DOHH2 (cell line): Measurements from ENCODE around the gene DHX16.

Source experiments
- H3F3A ChIP-seq: fragments of 200-600 bp; sonication (generic), shearing (Covaris generic); 2 replicates; pipeline ENCODE4 v1.6.0; 2016; ENCODE audit warnings: antibody characterized with exemption, mild to moderate bottlenecking; ENCODE audit not compliant: control insufficient read depth, insufficient read depth
- H3K27ac ChIP-seq: fragments of 200-600 bp; sonication (generic); 2 replicates; pipeline ENCODE4 v1.5.1; 2014; ENCODE audit warnings: low read depth, mild to moderate bottlenecking, low read length, moderate library complexity
- H3K27me3 ChIP-seq: fragments of 200-600 bp; sonication (generic); 2 replicates; pipeline ENCODE4 v1.6.1; 2014; ENCODE audit warnings: mild to moderate bottlenecking, low read length, mixed read lengths; ENCODE audit not compliant: control insufficient read depth
- H3K36me3 ChIP-seq: fragments of 200-600 bp; sonication (generic); 2 replicates; pipeline ENCODE4 v1.6.1; 2014; ENCODE audit warnings: mild to moderate bottlenecking, low read length, moderate library complexity, mixed read lengths; ENCODE audit not compliant: control insufficient read depth
- H3K4me1 ChIP-seq: fragments of 200-600 bp; sonication (generic); 2 replicates; pipeline ENCODE4 v1.6.1; 2014; ENCODE audit warnings: mild to moderate bottlenecking, low read length, mixed read lengths; ENCODE audit not compliant: control insufficient read depth
- H3K4me2 ChIP-seq: fragments of 200-600 bp; sonication (generic); 2 replicates; pipeline ENCODE4 v1.6.0; 2014; ENCODE audit warnings: mild to moderate bottlenecking, low read length, moderate library complexity
- H3K4me3 ChIP-seq: fragments of 200-600 bp; sonication (generic); 2 replicates; pipeline ENCODE4 v1.5.1; 2014; ENCODE audit warnings: mild to moderate bottlenecking, low read length, mixed read lengths
- H3K79me2 ChIP-seq: fragments of 200-600 bp; sonication (generic); 2 replicates; pipeline ENCODE4 v1.6.1; 2014; ENCODE audit warnings: mild to moderate bottlenecking, low read length, mixed read lengths; ENCODE audit not compliant: control insufficient read depth
- H3K9me2 ChIP-seq: fragments of 200-600 bp; sonication (generic); replicated peaks from 2 replicates; pipeline ENCODE4 v1.6.1; 2014; ENCODE audit warnings: mild to moderate bottlenecking, low read length, mixed read lengths; ENCODE audit not compliant: control insufficient read depth
- H3K9me3 ChIP-seq: fragments of 200-600 bp; sonication (generic); 2 replicates; pipeline ENCODE4 v1.6.1; 2014; ENCODE audit warnings: antibody characterized with exemption, low read length, mixed read lengths; ENCODE audit not compliant: control insufficient read depth, insufficient read depth
- H4K20me1 ChIP-seq: fragments of 200-600 bp; sonication (generic); 2 replicates; pipeline ENCODE4 v1.6.0; 2014; ENCODE audit warnings: low read depth, mild to moderate bottlenecking, antibody characterized with exemption, low read length, moderate library complexity; ENCODE audit not compliant: control insufficient read depth, insufficient read depth
- EZH2phosphoT487 ChIP-seq: fragments of 200-600 bp; sonication (generic); IDR thresholded peaks from 2 replicates; pipeline ENCODE4 v1.6.1; 2017; ENCODE audit warnings: borderline replicate concordance, mild to moderate bottlenecking, antibody characterized with exemption, low read length, moderate library complexity, mixed read lengths
- TF ChIP-seq, protein P1 (sequence below): fragments of 200-600 bp; sonication (generic); IDR thresholded peaks from one replicate; pipeline ENCODE4 v1.5.1; 2014; ENCODE audit warnings: antibody characterized with exemption, mild to moderate bottlenecking, low read depth, low read length; ENCODE audit not compliant: poor library complexity, severe bottlenecking

Gene DHX16

DNA sequence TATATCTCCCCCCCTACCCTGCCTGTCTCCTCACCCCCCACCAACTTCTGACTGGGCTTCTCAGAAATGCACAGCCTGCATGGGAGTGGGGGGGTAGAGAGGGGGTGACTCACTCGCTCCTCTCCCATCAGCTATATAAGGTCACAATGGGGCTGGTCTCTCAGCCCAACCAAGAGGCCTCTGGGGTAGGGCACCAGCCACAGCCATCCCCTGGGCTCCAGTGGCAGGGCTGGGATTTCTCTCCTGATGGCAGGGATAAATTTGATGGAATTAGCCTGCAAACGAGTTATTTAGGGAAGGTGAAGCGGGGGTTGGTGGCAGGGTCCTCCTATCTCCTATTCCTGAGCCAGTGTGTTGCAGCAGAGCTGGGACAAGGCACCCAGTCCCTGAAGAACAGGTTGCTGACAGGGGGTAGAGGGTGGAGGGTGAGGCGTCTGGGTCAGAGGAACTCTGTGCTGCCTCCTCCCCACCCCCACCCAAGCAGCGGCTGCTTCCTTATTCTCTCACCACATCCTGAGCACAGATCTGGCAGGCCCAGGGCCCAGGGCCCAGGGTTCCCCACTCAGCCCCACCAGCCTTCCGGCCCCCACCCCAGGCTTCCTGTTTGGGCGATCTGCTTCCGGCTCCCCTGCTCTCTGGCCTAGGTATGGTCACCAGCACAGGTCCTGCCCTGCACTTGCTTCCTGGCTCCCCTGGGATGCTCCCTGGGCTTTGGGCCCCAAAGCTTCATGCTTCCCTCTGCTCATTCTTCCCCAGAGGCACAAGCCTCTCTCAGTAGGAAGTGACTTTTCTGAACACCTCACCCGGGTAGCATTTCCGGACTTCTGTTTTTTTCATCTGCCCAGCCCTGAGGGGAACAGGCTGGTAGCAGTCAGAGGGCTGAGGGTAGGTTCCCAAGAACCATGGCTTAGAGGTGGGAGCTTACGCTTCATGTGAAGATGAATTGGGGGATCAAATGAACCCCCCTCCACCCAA, 9.6 kb upstream of the DHX16 start:
- Histone ChIP-seq H3F3A (peaks cover 46% of the 10 kb centered on the region), H3K36me3 (peaks cover 89% of the 10 kb centered on the region), H3K4me2 (peak overlapping the region; percentile 82), H3K4me3 (peak overlapping the region; percentile 88), H3K4me1 (peaks cover 33% of the 10 kb centered on the region), H3K9me2 (no peaks in the 10 kb centered on the region), H4K20me1 (peaks cover 11% of the 10 kb centered on the region), H3K9me3 (no peaks in the 10 kb centered on the region), H3K27ac (peak overlapping the region; percentile 90), H3K27me3 (no peaks in the 10 kb centered on the region), H3K79me2 (peaks cover 89% of the 10 kb centered on the region)
- TF ChIP-seq, protein P1, sequence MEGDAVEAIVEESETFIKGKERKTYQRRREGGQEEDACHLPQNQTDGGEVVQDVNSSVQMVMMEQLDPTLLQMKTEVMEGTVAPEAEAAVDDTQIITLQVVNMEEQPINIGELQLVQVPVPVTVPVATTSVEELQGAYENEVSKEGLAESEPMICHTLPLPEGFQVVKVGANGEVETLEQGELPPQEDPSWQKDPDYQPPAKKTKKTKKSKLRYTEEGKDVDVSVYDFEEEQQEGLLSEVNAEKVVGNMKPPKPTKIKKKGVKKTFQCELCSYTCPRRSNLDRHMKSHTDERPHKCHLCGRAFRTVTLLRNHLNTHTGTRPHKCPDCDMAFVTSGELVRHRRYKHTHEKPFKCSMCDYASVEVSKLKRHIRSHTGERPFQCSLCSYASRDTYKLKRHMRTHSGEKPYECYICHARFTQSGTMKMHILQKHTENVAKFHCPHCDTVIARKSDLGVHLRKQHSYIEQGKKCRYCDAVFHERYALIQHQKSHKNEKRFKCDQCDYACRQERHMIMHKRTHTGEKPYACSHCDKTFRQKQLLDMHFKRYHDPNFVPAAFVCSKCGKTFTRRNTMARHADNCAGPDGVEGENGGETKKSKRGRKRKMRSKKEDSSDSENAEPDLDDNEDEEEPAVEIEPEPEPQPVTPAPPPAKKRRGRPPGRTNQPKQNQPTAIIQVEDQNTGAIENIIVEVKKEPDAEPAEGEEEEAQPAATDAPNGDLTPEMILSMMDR, result no peak
- TF ChIP-seq EZH2phosphoT487, result no peak

- peaks cover 87% of the 10 kb centered on the region for H3K79me2 ChIP-seq
- peak overlapping the region; percentile 88 for H3K4me3 ChIP-seq
- H3K36me3 ChIP-seq, result peaks cover 94% of the 10 kb centered on the region
- no peaks in the 10 kb centered on the region for H3K9me3 ChIP-seq
- peak overlapping the region; percentile 82 for H3K4me2 ChIP-seq
- H3K27me3 ChIP-seq, result no peaks in the 10 kb centered on the region
- peaks cover 33% of the 10 kb centered on the region for H3K4me1 ChIP-seq
- peak overlapping the region; percentile 90 for H3K27ac ChIP-seq
- TF ChIP-seq EZH2phosphoT487, result no peak
- TF ChIP-seq, protein P1, result no peak
- H4K20me1 ChIP-seq, result peaks cover 11% of the 10 kb centered on the region
- H3K9me2 ChIP-seq, result no peaks in the 10 kb centered on the region
- H3F3A ChIP-seq, result peaks cover 51% of the 10 kb centered on the region
These were observed 8.9 kb upstream of the DHX16 start for GRCh38 chr6:30681766-30682142.

DNA sequence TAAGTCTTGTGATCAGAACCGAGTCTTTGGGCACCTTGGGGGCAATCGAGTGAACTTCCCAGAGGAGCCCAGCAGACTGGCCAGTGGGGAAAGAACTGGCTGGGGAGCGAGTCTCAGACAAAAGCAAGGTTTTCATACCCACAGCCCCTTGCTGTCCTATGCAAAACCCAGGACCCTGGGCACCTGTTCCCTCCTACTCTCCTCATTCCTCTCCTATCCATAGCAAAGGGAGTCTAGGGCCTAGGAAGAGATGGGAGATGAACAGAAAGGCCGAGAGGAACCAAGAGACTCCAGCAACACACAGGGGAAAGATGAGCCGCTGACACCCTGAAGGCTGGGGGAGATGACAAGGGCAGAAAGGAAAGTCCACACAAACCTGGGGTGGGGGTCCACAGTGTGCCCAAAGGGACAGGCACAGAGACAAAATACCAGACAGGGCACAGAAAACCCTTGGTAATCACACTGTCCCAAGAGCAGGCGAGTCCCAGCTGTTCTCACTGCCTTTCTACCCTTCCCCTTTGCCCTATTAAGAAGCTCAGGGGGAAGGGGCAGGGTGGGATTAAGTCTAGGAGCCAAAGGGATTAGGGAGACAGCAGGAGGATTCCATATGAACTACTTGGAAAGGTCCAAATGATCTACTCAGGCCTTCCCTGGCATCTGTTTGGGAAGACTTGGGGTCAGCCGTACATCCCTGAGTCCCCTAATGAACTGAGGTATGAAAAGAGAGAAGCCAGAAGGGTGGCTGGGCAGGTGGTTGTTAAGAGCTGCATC, 7.1 kb upstream of the DHX16 start:
- Histone ChIP-seq H3K27ac (peak overlapping the region; percentile 90), H3K27me3 (no peaks in the 10 kb centered on the region), H4K20me1 (peaks cover 11% of the 10 kb centered on the region), H3K4me1 (peaks cover 37% of the 10 kb centered on the region), H3F3A (peaks cover 61% of the 10 kb centered on the region), H3K9me2 (no peaks in the 10 kb centered on the region), H3K79me2 (peaks cover 69% of the 10 kb centered on the region), H3K9me3 (no peaks in the 10 kb centered on the region), H3K4me3 (peak overlapping the region; percentile 88), H3K4me2 (peak overlapping the region; percentile 82), H3K36me3 (peaks cover 89% of the 10 kb centered on the region)
- TF ChIP-seq, protein P1, result no peak
- TF ChIP-seq EZH2phosphoT487, result no peak
